MM.1S (cell line): Measurements from ENCODE around the gene TMEM209.

Experiments
- DNase-seq: peaks from one replicate; pipeline ENCODE4 v3.0.0-alpha.2; 2015
- H2AFZ ChIP-seq: fragments of 300-600 bp; sonication (generic); 2 replicates; pipeline ENCODE4 v1.6.0; 2016; ENCODE audit warnings: antibody characterized with exemption, low read length
- H3F3A ChIP-seq: fragments of 300-600 bp; sonication (generic); 2 replicates; pipeline ENCODE4 v1.6.1; 2016; ENCODE audit warnings: mild to moderate bottlenecking, antibody characterized with exemption, low read length, moderate library complexity, mixed read lengths; ENCODE audit not compliant: insufficient read depth
- H3K27ac ChIP-seq: fragments of 300-600 bp; sonication (generic); 2 replicates; pipeline ENCODE4 v1.5.1; 2016; ENCODE audit warnings: mild to moderate bottlenecking, low read length
- H3K27me3 ChIP-seq: fragments of 300-600 bp; sonication (generic); replicated peaks from 2 replicates; pipeline ENCODE4 v1.6.0; 2016; ENCODE audit warnings: low read length; ENCODE audit not compliant: insufficient read depth
- H3K36me3 ChIP-seq: fragments of 300-600 bp; sonication (generic); replicated peaks from 2 replicates; pipeline ENCODE4 v1.6.1; 2016; ENCODE audit warnings: mild to moderate bottlenecking, low read length, mixed read lengths; ENCODE audit not compliant: insufficient read depth
- H3K4me1 ChIP-seq: fragments of 300-600 bp; sonication (generic); 2 replicates; pipeline ENCODE4 v1.6.1; 2016; ENCODE audit warnings: low read length, mixed read lengths
- H3K4me2 ChIP-seq: fragments of 300-600 bp; sonication (generic); 2 replicates; pipeline ENCODE4 v1.6.0; 2016; ENCODE audit warnings: low read depth, low read length
- H3K4me3 ChIP-seq: fragments of 300-600 bp; sonication (generic); 2 replicates; pipeline ENCODE4 v1.5.1; 2016; ENCODE audit warnings: low read length, mixed read lengths
- H3K79me2 ChIP-seq: fragments of 300-600 bp; sonication (generic); 2 replicates; pipeline ENCODE4 v1.6.1; 2016; ENCODE audit warnings: mixed run types, low read length, mixed read lengths
- H3K9ac ChIP-seq: fragments of 300-600 bp; sonication (generic); 2 replicates; pipeline ENCODE4 v1.6.1; 2016; ENCODE audit warnings: low read length, mixed read lengths
- H3K9me2 ChIP-seq: fragments of 300-600 bp; sonication (generic); replicated peaks from 2 replicates; pipeline ENCODE4 v1.6.1; 2016; ENCODE audit warnings: mild to moderate bottlenecking, low read length, mixed read lengths; ENCODE audit not compliant: insufficient read depth
- H3K9me3 ChIP-seq: fragments of 300-600 bp; sonication (generic); replicated peaks from 2 replicates; pipeline ENCODE4 v1.6.1; 2016; ENCODE audit warnings: mild to moderate bottlenecking, low read length, mixed read lengths; ENCODE audit not compliant: insufficient read depth
- H4K20me1 ChIP-seq: fragments of 300-600 bp; sonication (generic); 2 replicates; pipeline ENCODE4 v1.6.1; 2016; ENCODE audit warnings: mild to moderate bottlenecking, low read length, moderate library complexity, mixed read lengths; ENCODE audit not compliant: insufficient read depth
- EZH2 ChIP-seq: fragments of 300-600 bp; sonication (generic); optimal IDR thresholded peaks from 2 replicates; pipeline ENCODE3; 2017; ENCODE audit warnings: low read depth, mild to moderate bottlenecking, antibody characterized with exemption, low read length, mixed read lengths
- EZH2phosphoT487 ChIP-seq: fragments of 300-600 bp; sonication (generic); IDR thresholded peaks from 2 replicates; pipeline ENCODE4 v1.6.1; 2018; ENCODE audit warnings: antibody characterized with exemption, low read length
- TF ChIP-seq, protein P1 (sequence below): fragments of 300-600 bp; sonication (generic); IDR thresholded peaks from 2 replicates; pipeline ENCODE4 v1.5.1; 2016; ENCODE audit warnings: antibody characterized with exemption, low read length, mixed read lengths

Gene TMEM209

DNA sequence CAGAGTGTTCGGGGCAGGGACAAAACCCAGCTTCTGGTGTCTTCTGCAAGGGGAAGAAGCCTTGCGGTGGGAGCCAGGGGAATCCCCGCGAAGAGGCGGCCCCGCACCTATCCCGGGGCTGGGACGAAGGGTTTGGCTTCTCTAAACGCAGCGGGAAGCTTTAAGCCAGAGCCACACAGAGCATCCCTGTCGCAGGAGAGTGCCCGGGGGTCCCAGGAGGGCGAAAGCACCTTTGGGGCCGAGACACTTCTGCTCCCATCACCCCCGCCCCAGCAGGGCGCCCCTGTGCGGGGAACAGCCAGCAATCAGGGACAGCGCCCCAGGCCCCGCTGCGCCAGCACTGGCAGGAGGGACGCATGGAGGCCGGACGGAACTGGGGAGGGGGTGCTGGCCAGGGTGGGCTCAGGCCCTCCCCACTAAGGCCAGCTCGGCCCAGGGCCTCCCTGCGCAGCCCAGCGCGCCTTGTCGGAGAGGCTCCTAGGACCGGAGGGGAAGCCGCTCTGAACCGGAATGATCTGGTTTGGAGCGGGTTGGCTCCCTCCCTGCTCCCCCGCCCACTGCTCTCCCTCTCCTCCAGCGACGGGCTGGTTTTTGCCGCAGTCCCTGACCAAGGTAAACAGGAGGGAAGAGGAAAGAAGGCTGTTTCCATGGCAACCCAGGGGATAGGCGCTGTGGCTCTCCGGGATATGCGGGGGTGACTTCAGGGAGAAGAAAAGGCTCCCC lies 63.9 kb downstream of the TMEM209 start:
- Histone ChIP-seq H3K4me2 (no peak overlapping the region), H3K27me3 (no peaks in the 10 kb centered on the region), H3K79me2 (no peaks in the 10 kb centered on the region), H3K4me3 (no peak overlapping the region), H3K36me3 (no peaks in the 10 kb centered on the region), H2AFZ (no peak overlapping the region), H3K9ac (no peak overlapping the region), H3K9me2 (no peaks in the 10 kb centered on the region), H3K4me1 (no peaks in the 10 kb centered on the region), H4K20me1 (no peaks in the 10 kb centered on the region), H3F3A (no peaks in the 10 kb centered on the region), H3K27ac (no peak overlapping the region), H3K9me3 (no peaks in the 10 kb centered on the region)
- TF ChIP-seq EZH2phosphoT487 (no peak), EZH2 (no peak)
- TF ChIP-seq, protein P1, sequence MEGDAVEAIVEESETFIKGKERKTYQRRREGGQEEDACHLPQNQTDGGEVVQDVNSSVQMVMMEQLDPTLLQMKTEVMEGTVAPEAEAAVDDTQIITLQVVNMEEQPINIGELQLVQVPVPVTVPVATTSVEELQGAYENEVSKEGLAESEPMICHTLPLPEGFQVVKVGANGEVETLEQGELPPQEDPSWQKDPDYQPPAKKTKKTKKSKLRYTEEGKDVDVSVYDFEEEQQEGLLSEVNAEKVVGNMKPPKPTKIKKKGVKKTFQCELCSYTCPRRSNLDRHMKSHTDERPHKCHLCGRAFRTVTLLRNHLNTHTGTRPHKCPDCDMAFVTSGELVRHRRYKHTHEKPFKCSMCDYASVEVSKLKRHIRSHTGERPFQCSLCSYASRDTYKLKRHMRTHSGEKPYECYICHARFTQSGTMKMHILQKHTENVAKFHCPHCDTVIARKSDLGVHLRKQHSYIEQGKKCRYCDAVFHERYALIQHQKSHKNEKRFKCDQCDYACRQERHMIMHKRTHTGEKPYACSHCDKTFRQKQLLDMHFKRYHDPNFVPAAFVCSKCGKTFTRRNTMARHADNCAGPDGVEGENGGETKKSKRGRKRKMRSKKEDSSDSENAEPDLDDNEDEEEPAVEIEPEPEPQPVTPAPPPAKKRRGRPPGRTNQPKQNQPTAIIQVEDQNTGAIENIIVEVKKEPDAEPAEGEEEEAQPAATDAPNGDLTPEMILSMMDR, result no peak
- DNase-seq, result no peak

DNA sequence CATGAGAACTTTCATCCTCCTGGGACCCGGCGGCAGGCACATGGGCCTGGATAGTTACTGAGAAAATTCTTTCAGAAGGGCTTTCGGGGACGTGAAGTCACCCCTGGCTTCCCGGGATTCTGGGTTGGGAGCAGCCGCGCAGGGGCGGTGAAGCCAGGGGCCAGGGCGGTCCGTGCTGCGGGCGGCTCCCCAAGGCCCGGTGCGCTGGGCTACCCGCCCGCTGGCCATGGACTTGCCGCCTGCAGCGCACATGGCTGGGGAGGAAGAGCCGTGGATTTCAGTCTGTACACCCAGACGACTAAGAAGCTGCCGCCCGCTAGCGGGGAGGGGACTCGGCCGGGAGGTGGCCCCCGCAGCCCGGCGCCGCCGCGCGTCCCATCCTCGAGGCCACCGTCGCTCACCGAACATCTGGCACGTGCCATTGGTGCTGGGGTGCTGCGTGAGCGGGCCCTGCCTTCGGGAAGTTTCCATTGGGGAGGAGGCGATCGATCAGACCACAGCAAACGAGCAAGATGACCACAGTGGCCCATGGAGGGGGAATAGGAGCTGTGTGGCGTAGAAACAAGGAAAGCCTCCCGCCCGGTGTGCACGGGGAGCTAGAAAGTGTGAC lies 64.5 kb downstream of the TMEM209 start:
- no peak overlapping the region for H3K27ac ChIP-seq
- no peaks in the 10 kb centered on the region for H4K20me1 ChIP-seq
- H3K9me2 ChIP-seq, result no peaks in the 10 kb centered on the region
- H3K27me3 ChIP-seq, result no peaks in the 10 kb centered on the region
- TF ChIP-seq EZH2phosphoT487, result no peak
- TF ChIP-seq EZH2, result no peak
- TF ChIP-seq, protein P1, result no peak
- no peaks in the 10 kb centered on the region for H3K4me1 ChIP-seq
- H3K4me2 ChIP-seq, result no peak overlapping the region
- no peaks in the 10 kb centered on the region for H3K9me3 ChIP-seq
- no peak overlapping the region for H3K4me3 ChIP-seq
- H3F3A ChIP-seq, result no peaks in the 10 kb centered on the region
- no peak for DNase-seq
- H3K36me3 ChIP-seq, result no peaks in the 10 kb centered on the region
- no peak overlapping the region for H2AFZ ChIP-seq
- no peak overlapping the region for H3K9ac ChIP-seq
- H3K79me2 ChIP-seq, result no peaks in the 10 kb centered on the region

DNA sequence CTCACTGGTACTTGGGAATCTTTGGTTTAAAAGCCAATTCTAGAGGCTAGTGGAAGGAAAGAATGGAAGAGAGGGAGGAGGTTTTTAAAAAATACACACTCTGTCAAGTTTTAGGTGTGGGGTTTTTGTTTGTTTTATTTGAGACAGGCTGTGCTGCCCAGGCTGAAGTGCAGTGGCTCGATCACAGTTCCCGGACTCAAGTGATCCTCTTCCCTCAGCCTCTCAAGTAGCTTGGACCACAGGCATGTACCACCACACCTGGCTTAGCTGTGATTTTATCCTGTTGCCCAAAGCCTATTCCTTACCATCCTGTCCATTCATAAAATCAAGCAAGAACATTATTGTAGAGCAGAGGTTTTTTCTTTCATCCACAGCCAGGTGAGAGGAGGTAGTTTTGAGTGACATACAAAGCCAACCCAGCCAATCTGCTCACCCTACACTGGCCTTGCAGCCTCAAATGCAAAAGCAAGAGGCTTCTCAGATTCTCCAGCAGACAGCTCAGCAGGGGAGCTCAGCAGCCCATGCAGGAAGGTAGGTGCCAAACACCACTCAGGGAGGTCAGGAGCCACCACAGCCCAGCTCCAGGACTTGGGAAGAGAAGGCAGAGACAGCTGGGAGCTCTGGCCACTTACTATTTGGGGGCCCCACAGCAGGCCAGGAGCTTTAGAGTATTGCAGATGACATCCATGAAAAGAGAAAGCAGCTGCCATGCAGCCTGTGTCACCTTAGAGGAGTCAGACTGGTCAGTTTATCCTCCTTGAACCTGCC lies 65.8 kb downstream of the TMEM209 start:
- Histone ChIP-seq H3K27ac (no peak overlapping the region), H2AFZ (no peak overlapping the region), H3K36me3 (no peaks in the 10 kb centered on the region), H3K9me2 (no peaks in the 10 kb centered on the region), H3K9ac (no peak overlapping the region), H3K4me3 (no peak overlapping the region), H4K20me1 (no peaks in the 10 kb centered on the region), H3K4me2 (no peak overlapping the region), H3K9me3 (no peaks in the 10 kb centered on the region), H3F3A (no peaks in the 10 kb centered on the region), H3K4me1 (no peaks in the 10 kb centered on the region), H3K27me3 (no peaks in the 10 kb centered on the region), H3K79me2 (no peaks in the 10 kb centered on the region)
- DNase-seq, result no peak
- TF ChIP-seq EZH2 (no peak), EZH2phosphoT487 (no peak)
- TF ChIP-seq, protein P1, result no peak
